Measurements from ENCODE around the gene FSTL5. TPM values are rescaled to one million over a fixed set of nuclear protein-coding genes. Genes with fewer than 3 reads are reported as not detected.

The FSTL5 gene
- total and polyA plus RNA-seq, 4 donors, result 0.01 to 0.08 TPM; not detected in 2

DNA sequence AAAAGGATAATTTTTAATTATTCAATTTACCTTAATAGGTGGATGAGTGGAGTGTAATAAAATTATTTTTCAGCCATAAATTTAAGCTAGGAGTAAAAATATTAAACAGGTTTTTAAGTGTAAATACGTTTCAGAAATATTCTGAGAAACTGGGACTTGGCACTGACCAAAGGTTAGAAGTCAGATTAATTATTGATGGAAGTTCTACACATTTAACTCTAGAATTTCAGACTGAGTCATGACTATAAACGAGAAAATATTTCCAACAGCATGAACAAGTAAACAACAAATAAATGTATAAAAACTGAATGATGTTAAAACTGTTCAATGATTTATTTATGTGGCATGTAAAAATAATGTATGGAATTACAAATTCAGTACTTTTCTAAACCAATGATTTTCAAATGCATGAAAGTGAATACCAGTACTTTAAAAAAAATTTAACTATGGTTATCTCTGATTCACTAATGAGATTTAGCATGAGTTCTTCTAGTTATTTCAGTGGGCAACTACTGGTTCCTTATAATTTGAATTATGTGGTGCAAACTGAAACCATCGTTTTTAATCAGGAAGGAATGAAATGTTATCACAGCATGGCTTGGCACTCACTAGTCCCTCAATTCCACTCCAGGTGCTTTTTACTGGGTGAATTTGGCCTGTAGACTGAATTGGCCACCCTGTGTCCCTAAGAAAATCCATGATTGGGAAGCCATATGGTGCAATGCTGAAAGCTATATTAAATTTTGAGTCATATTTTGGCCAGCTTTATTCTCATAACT, 244.2 kb downstream of the FSTL5 start:
- Histone ChIP-seq H3K9ac (ENCODE audit: low read depth in 1 of 2, low read length in 2 of 2) (no peak overlapping the region), H3K36me3 (ENCODE audit: control insufficient read depth in 4 of 4, insufficient read depth in 3 of 4, low read depth in 1 of 4, low read length in 3 of 4) (no peaks in the 10 kb centered on the region), H3K27me3 (ENCODE audit: control insufficient read depth in 4 of 4, insufficient read depth in 4 of 4, low read length in 3 of 4) (no peaks in the 10 kb centered on the region), H3K4me3 (ENCODE audit: low read depth in 1 of 3, low read length in 3 of 3) (no peak overlapping the region), H3K27ac (ENCODE audit: low read depth in 1 of 2, low read length in 2 of 2) (no peak overlapping the region), H3K4me1 (ENCODE audit: control insufficient read depth in 4 of 4, insufficient read depth in 4 of 4, low read length in 3 of 4) (no peaks in the 10 kb centered on the region), H3K9me3 (ENCODE audit: control insufficient read depth in 4 of 4, low read length in 3 of 4) (no peaks in the 10 kb centered on the region)
- WGBS, result 21% methylated on average over 3 of the region's 3 CpGs
- DNase-seq (ENCODE audit: low spot score), result no peak
- TF ChIP-seq RXRA (IDR thresholded peaks at IDR 0.05) (no peak), HNF4A (conservative IDR thresholded peaks at IDR 0.05) (peak in 1 of 2 donors; percentile 20)

DNA sequence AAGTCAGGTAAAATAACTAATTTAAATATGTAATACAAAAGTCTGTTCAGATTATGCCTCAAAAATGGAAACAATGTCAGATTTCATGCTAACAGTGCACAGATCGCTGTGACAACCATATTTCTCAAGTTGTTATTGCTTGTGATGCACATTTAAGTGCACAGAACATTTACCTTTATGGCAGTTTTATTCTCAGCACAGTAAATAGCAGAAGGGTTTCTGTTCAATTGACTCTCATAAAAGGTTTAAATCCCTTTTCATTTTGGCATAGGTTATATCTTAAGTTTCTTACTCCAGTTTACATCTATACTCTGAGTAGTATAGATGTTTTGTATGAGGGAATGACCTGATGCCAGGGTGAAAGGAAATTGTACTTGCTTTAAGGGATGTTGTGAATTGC, 247.8 kb downstream of the FSTL5 start:
- 79% methylated on average over 1 of the region's 1 CpG for WGBS
- H3K27ac ChIP-seq (ENCODE audit: low read depth in 1 of 2, low read length in 2 of 2), result no peak overlapping the region
- no peaks in the 10 kb centered on the region for H3K4me1 ChIP-seq (ENCODE audit: control insufficient read depth in 4 of 4, insufficient read depth in 4 of 4, low read length in 3 of 4)
- DNase-seq (ENCODE audit: low spot score), result no peak
- H3K36me3 ChIP-seq (ENCODE audit: control insufficient read depth in 4 of 4, insufficient read depth in 3 of 4, low read depth in 1 of 4, low read length in 3 of 4), result no peaks in the 10 kb centered on the region
- H3K9ac ChIP-seq (ENCODE audit: low read depth in 1 of 2, low read length in 2 of 2), result no peak overlapping the region
- H3K4me3 ChIP-seq (ENCODE audit: low read depth in 1 of 3, low read length in 3 of 3), result no peak overlapping the region
- TF ChIP-seq HNF4A (conservative IDR thresholded peaks at IDR 0.05), result no peak
- TF ChIP-seq, protein P1, sequence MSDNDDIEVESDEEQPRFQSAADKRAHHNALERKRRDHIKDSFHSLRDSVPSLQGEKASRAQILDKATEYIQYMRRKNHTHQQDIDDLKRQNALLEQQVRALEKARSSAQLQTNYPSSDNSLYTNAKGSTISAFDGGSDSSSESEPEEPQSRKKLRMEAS (IDR thresholded peaks at IDR 0.05), result no peak
- no peak for TF ChIP-seq TAF1 (conservative IDR thresholded peaks at IDR 0.05)
- TF ChIP-seq, protein P2, sequence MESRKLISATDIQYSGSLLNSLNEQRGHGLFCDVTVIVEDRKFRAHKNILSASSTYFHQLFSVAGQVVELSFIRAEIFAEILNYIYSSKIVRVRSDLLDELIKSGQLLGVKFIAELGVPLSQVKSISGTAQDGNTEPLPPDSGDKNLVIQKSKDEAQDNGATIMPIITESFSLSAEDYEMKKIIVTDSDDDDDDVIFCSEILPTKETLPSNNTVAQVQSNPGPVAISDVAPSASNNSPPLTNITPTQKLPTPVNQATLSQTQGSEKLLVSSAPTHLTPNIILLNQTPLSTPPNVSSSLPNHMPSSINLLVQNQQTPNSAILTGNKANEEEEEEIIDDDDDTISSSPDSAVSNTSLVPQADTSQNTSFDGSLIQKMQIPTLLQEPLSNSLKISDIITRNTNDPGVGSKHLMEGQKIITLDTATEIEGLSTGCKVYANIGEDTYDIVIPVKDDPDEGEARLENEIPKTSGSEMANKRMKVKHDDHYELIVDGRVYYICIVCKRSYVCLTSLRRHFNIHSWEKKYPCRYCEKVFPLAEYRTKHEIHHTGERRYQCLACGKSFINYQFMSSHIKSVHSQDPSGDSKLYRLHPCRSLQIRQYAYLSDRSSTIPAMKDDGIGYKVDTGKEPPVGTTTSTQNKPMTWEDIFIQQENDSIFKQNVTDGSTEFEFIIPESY (IDR thresholded peaks at IDR 0.05), result no peak
- TF ChIP-seq EGR1 (IDR thresholded peaks at IDR 0.05; ENCODE audit: low read depth in 2 of 2), result no peak
- TF ChIP-seq YY1 (IDR thresholded peaks at IDR 0.05), result no peak
- no peaks in the 10 kb centered on the region for H3K27me3 ChIP-seq (ENCODE audit: control insufficient read depth in 4 of 4, insufficient read depth in 4 of 4, low read length in 3 of 4)
- H3K9me3 ChIP-seq (ENCODE audit: control insufficient read depth in 4 of 4, low read length in 3 of 4), result no peaks in the 10 kb centered on the region

DNA sequence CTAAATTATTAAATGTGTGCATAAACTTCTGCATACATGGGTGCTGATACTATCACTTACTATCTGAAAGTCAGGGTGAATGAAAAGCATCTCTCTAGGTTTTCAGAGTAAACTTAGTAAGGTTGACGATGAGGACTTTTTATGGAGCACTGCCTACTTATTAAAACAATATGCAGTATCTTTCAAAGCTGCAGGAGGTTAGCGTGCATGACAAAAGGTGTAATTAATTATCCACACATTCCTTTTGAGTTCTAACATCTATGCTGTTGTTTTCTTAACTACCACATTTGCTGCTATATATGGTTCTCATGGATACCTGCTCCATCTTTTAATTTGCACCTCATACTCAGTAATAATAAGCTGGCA, 256.2 kb downstream of the FSTL5 start:
- no peak for TF ChIP-seq HNF4A (conservative IDR thresholded peaks at IDR 0.05)
- no peak for TF ChIP-seq SP1 (IDR thresholded peaks at IDR 0.05)
- no peak for TF ChIP-seq RAD21 (IDR thresholded peaks at IDR 0.05)
- TF ChIP-seq NR2F2 (IDR thresholded peaks at IDR 0.05), result no peak
- TF ChIP-seq, protein P3, sequence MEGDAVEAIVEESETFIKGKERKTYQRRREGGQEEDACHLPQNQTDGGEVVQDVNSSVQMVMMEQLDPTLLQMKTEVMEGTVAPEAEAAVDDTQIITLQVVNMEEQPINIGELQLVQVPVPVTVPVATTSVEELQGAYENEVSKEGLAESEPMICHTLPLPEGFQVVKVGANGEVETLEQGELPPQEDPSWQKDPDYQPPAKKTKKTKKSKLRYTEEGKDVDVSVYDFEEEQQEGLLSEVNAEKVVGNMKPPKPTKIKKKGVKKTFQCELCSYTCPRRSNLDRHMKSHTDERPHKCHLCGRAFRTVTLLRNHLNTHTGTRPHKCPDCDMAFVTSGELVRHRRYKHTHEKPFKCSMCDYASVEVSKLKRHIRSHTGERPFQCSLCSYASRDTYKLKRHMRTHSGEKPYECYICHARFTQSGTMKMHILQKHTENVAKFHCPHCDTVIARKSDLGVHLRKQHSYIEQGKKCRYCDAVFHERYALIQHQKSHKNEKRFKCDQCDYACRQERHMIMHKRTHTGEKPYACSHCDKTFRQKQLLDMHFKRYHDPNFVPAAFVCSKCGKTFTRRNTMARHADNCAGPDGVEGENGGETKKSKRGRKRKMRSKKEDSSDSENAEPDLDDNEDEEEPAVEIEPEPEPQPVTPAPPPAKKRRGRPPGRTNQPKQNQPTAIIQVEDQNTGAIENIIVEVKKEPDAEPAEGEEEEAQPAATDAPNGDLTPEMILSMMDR (IDR thresholded peaks at IDR 0.05; ENCODE audit: low read depth, low read length, missing input control), result no peak
- TF ChIP-seq EGR1 (IDR thresholded peaks at IDR 0.05; ENCODE audit: low read depth in 2 of 2), result no peak
- no peak for TF ChIP-seq GABPA (IDR thresholded peaks at IDR 0.05 in 1 of 2, conservative IDR thresholded peaks at IDR 0.05 in 1 of 2)
- no peak for TF ChIP-seq RXRA (IDR thresholded peaks at IDR 0.05)
- TF ChIP-seq, protein P1 (IDR thresholded peaks at IDR 0.05), result no peak
- TF ChIP-seq HNF4G (IDR thresholded peaks at IDR 0.05), result no peak
- TF ChIP-seq YY1 (IDR thresholded peaks at IDR 0.05), result no peak
- no peak for TF ChIP-seq FOXA2 (IDR thresholded peaks at IDR 0.05)
- H3K4me1 ChIP-seq (ENCODE audit: control insufficient read depth in 4 of 4, insufficient read depth in 4 of 4, low read length in 3 of 4), result no peaks in the 10 kb centered on the region
- no peak overlapping the region for H3K4me3 ChIP-seq (ENCODE audit: low read depth in 1 of 3, low read length in 3 of 3)
- H3K27me3 ChIP-seq (ENCODE audit: control insufficient read depth in 4 of 4, insufficient read depth in 4 of 4, low read length in 3 of 4), result no peaks in the 10 kb centered on the region
- 89% methylated on average over 2 of the region's 2 CpGs for WGBS
- no peaks in the 10 kb centered on the region for H3K9me3 ChIP-seq (ENCODE audit: control insufficient read depth in 4 of 4, low read length in 3 of 4)
- H3K9ac ChIP-seq (ENCODE audit: low read depth in 1 of 2, low read length in 2 of 2), result no peak overlapping the region
- H3K36me3 ChIP-seq (ENCODE audit: control insufficient read depth in 4 of 4, insufficient read depth in 3 of 4, low read depth in 1 of 4, low read length in 3 of 4), result no peaks in the 10 kb centered on the region
- no peak for DNase-seq (ENCODE audit: low spot score)
- H3K27ac ChIP-seq (ENCODE audit: low read depth in 1 of 2, low read length in 2 of 2), result no peak overlapping the region
